HL-60 (cell line): ENCODE measurements around the gene CCDC85A.

Experiments used
- DNase-seq, 2 experiments: peaks; one replicate each; pipeline ENCODE4 v3.0.0-alpha.2; 2010 to 2020; ENCODE audit warnings: low read depth in 1 of 2, low spot score in 1 of 2
- H3K27ac ChIP-seq: fragments of 250-450 bp; sonication (Bioruptor Pico); replicated peaks from 2 replicates; pipeline ENCODE4 v1.5.1; 2020; ENCODE audit warnings: mild to moderate bottlenecking, moderate library complexity
- H3K27me3 ChIP-seq: fragments of 250-450 bp; sonication (Bioruptor Pico); 2 replicates; pipeline ENCODE4 v1.5.1; 2021; ENCODE audit warnings: mild to moderate bottlenecking, moderate library complexity; ENCODE audit not compliant: insufficient read depth, poor library complexity, severe bottlenecking
- H3K4me3 ChIP-seq: replicated peaks from 2 replicates; pipeline ENCODE4 v1.5.1; 2011; ENCODE audit warnings: mild to moderate bottlenecking, control low read depth, low read length; ENCODE audit not compliant: insufficient read depth
- GABPA ChIP-seq: IDR thresholded peaks from 2 replicates; pipeline ENCODE4 v1.6.1; 2012; ENCODE audit warnings: low read depth
- POLR2AphosphoS5 ChIP-seq: IDR thresholded peaks from 2 replicates; pipeline ENCODE4 v1.6.1; 2012; ENCODE audit warnings: low read depth
- SPI1 ChIP-seq: IDR thresholded peaks from 2 replicates; pipeline ENCODE4 v1.6.1; 2012; ENCODE audit warnings: low read depth, mild to moderate bottlenecking, borderline replicate concordance
- TF ChIP-seq, protein P1 (sequence below): IDR thresholded peaks from 2 replicates; pipeline ENCODE4 v1.6.1; 2012; ENCODE audit warnings: low read depth; ENCODE audit not compliant: insufficient replicate concordance
- TF ChIP-seq, protein P2 (sequence below): IDR thresholded peaks from one replicate; pipeline ENCODE4 v1.5.1; 2011; ENCODE audit warnings: low read length, control low read depth, inconsistent platforms; ENCODE audit not compliant: insufficient read depth

The CCDC85A gene

DNA sequence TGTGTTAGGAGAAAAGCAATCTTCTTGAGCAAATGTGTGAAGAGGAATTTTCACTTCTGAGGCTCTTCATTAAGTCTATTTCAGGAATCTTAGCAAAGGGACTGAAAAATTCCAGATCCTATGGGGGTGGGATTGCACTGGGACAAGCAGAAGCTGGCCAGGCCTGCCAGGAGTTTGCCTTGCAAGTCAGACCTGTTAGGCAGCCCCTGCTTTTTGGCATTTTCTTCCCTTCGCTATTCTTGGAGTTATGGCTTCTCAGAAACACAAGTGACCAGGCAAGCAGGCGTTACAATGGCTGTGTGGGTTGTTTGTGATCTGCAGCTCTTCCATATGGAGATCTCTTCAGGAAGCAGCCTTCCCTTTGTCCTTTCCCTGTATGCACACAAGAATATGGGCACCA is 8.0 kb upstream of the CCDC85A start:
- Histone ChIP-seq H3K27me3 (no peaks in the 10 kb centered on the region), H3K27ac (no peak overlapping the region), H3K4me3 (no peak overlapping the region)
- no peak for DNase-seq
- TF ChIP-seq, protein P1, sequence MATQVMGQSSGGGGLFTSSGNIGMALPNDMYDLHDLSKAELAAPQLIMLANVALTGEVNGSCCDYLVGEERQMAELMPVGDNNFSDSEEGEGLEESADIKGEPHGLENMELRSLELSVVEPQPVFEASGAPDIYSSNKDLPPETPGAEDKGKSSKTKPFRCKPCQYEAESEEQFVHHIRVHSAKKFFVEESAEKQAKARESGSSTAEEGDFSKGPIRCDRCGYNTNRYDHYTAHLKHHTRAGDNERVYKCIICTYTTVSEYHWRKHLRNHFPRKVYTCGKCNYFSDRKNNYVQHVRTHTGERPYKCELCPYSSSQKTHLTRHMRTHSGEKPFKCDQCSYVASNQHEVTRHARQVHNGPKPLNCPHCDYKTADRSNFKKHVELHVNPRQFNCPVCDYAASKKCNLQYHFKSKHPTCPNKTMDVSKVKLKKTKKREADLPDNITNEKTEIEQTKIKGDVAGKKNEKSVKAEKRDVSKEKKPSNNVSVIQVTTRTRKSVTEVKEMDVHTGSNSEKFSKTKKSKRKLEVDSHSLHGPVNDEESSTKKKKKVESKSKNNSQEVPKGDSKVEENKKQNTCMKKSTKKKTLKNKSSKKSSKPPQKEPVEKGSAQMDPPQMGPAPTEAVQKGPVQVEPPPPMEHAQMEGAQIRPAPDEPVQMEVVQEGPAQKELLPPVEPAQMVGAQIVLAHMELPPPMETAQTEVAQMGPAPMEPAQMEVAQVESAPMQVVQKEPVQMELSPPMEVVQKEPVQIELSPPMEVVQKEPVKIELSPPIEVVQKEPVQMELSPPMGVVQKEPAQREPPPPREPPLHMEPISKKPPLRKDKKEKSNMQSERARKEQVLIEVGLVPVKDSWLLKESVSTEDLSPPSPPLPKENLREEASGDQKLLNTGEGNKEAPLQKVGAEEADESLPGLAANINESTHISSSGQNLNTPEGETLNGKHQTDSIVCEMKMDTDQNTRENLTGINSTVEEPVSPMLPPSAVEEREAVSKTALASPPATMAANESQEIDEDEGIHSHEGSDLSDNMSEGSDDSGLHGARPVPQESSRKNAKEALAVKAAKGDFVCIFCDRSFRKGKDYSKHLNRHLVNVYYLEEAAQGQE: no peak
- TF ChIP-seq GABPA (no peak), POLR2AphosphoS5 (no peak), SPI1 (no peak)
- TF ChIP-seq, protein P2, sequence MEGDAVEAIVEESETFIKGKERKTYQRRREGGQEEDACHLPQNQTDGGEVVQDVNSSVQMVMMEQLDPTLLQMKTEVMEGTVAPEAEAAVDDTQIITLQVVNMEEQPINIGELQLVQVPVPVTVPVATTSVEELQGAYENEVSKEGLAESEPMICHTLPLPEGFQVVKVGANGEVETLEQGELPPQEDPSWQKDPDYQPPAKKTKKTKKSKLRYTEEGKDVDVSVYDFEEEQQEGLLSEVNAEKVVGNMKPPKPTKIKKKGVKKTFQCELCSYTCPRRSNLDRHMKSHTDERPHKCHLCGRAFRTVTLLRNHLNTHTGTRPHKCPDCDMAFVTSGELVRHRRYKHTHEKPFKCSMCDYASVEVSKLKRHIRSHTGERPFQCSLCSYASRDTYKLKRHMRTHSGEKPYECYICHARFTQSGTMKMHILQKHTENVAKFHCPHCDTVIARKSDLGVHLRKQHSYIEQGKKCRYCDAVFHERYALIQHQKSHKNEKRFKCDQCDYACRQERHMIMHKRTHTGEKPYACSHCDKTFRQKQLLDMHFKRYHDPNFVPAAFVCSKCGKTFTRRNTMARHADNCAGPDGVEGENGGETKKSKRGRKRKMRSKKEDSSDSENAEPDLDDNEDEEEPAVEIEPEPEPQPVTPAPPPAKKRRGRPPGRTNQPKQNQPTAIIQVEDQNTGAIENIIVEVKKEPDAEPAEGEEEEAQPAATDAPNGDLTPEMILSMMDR: no peak

DNA sequence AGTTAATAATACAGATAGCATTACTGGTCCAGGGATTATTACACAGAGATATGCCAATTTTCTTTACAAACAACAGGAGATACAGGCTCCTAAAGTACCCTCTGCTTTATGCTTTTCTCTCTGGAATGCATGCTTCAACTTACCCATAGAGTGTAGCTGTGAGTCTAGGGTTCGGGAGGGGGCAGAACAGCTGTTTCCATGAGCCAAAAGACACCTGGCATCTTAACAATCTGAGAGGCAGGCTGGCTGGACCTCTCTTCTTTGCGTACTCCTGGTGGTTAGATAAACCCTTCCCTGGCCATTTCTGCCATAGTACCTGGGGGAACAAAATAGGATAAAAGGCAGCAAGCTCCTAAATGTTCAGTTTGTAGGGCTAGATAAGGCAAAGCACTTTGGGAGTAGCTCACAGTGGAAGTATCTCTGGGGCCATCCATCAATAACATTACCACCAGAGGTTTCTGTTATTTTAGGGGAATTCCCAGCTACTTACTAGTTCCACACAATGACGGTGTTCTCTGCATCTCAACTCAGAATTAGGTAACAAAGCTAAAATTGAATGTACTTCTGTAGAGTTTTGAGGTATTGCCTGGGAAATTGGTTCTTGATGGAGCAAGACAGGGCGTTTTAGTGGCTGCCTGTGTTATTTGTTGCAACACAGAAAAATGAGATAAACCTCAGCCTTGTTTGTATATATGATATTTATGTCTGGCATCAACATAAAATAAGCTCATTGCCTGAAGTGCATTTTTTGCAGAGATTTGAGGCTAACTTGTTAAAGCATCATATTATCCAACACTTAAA is 6.2 kb upstream of the CCDC85A start:
- Histone ChIP-seq H3K27me3 (no peaks in the 10 kb centered on the region), H3K27ac (no peak overlapping the region), H3K4me3 (no peak overlapping the region)

DNA sequence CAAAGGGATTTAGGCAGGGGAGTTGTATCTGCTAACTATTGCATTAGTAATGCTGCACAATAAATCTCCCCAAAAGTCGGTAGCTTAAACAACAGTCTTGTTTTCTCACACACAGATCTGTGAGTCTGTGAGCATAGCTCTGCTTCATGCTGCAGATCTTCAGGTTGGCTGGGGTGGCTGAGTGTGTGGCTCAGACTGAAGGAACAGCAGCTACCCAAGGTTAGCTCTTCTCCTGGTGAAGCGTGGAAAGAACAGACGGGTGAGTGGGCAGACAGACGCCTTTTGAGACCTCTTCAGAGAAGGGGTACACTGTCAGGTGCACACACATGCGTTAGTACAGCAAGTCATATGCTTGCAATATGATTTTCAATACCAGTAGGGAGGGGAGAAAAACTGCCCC is 3.9 kb upstream of the CCDC85A start:
- Histone ChIP-seq H3K4me3 (no peak overlapping the region), H3K27ac (no peak overlapping the region), H3K27me3 (peaks cover 3% of the 10 kb centered on the region)
- no peak for DNase-seq
- TF ChIP-seq, protein P1: no peak
- no peak for TF ChIP-seq POLR2AphosphoS5
- no peak for TF ChIP-seq SPI1
- TF ChIP-seq GABPA: no peak
- TF ChIP-seq, protein P2: no peak

More for the DNA sequence above, 6.2 kb upstream of the CCDC85A start:
- TF ChIP-seq, protein P1: no peak
- no peak for TF ChIP-seq POLR2AphosphoS5
- no peak for TF ChIP-seq SPI1
- TF ChIP-seq GABPA: no peak
- TF ChIP-seq, protein P2: no peak
- no peak for DNase-seq
